BJ (cell line): ENCODE data around the gene TICRR. TPM values are rescaled to one million over a fixed set of nuclear protein-coding genes. Genes with fewer than 3 reads are reported as not detected.
A peak's percentile ranks its signal among the peaks of the same experiment; 100 is the strongest.

ENCODE experiments used
- CTCF ChIA-PET: fragments of 350-600 bp; formaldehyde crosslinking; extraction: SDS; loops from one replicate; lab custom pipeline; 2021; ENCODE audit warnings: antibody characterized with exemption, inconsistent platforms; lab: Yijun Ruan, JAX
- POLR2A ChIA-PET: fragments of 300-600 bp; sonication (Branson Sonifier 250); formaldehyde crosslinking; extraction: SDS; loops from one replicate; lab custom pipeline; 2021; ENCODE audit warnings: antibody characterized with exemption; lab: Charles Lee
- DNase-seq: peaks from one replicate; pipeline ENCODE4 v3.0.0-alpha.2; 2011; ENCODE audit warnings: low read depth
- H3K27me3 ChIP-seq: 2 replicates; pipeline ENCODE4 v1.6.0; 2011; ENCODE audit warnings: low read length; ENCODE audit not compliant: control insufficient read depth, insufficient read depth
- H3K36me3 ChIP-seq: 2 replicates; pipeline ENCODE4 v1.5.1; 2011; ENCODE audit warnings: low read length; ENCODE audit not compliant: control insufficient read depth, insufficient read depth
- H3K4me3 ChIP-seq: 2 replicates; pipeline ENCODE4 v1.5.1; 2011; ENCODE audit warnings: low read depth, mild to moderate bottlenecking, control low read depth, low read length
- polyA plus RNA-seq: library from polyadenylated mRNA; depleted of rRNA; stranded (reverse); fragments of >200 nt; gene quantifications from 2 replicates; pipeline ENCODE4 v1.2.3, GENCODE V29; 2011; rRNA removed
- TF ChIP-seq, protein P1 (sequence below): IDR thresholded peaks from 2 replicates; pipeline ENCODE4 v1.5.1; 2011; ENCODE audit warnings: low read depth, mild to moderate bottlenecking, control low read depth, inconsistent platforms, low read length, moderate library complexity; ENCODE audit not compliant: insufficient read depth

TICRR gene
- polyA plus RNA-seq, 1 experiment, result 2.4 TPM

- H3K27me3 ChIP-seq, result no peaks in the 10 kb centered on the region
- CTCF ChIA-PET, result interaction anchor here (1.1 to 1.9 kb wide), 5 partner anchors 11 to 62 kb away, joined by 3 to 5 read pairs (median 4); no protein-coding TSS in a partner anchor
- POLR2A ChIA-PET, result no interaction called here
- no peak overlapping the region for H3K4me3 ChIP-seq
- no peak for DNase-seq
- no peaks in the 10 kb centered on the region for H3K36me3 ChIP-seq
- TF ChIP-seq, protein P1, sequence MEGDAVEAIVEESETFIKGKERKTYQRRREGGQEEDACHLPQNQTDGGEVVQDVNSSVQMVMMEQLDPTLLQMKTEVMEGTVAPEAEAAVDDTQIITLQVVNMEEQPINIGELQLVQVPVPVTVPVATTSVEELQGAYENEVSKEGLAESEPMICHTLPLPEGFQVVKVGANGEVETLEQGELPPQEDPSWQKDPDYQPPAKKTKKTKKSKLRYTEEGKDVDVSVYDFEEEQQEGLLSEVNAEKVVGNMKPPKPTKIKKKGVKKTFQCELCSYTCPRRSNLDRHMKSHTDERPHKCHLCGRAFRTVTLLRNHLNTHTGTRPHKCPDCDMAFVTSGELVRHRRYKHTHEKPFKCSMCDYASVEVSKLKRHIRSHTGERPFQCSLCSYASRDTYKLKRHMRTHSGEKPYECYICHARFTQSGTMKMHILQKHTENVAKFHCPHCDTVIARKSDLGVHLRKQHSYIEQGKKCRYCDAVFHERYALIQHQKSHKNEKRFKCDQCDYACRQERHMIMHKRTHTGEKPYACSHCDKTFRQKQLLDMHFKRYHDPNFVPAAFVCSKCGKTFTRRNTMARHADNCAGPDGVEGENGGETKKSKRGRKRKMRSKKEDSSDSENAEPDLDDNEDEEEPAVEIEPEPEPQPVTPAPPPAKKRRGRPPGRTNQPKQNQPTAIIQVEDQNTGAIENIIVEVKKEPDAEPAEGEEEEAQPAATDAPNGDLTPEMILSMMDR, result peak; percentile 29
Measured at GRCh38 chr15:89673165-89673512, 97.9 kb downstream of the TICRR start.

GRCh38 chr15:89674526-89674925, 99.3 kb downstream of the TICRR start:
- ChIA-PET CTCF (interaction anchor here (0.6 to 1.6 kb wide), 6 partner anchors 9 to 27 kb away, joined by 3 to 5 read pairs (median 4); no protein-coding TSS in a partner anchor), POLR2A (no interaction called here)
- Histone ChIP-seq H3K4me3 (no peak overlapping the region), H3K27me3 (no peaks in the 10 kb centered on the region), H3K36me3 (no peaks in the 10 kb centered on the region)
- no peak for DNase-seq
- TF ChIP-seq, protein P1, result no peak

- TF ChIP-seq, protein P1, result no peak
- POLR2A ChIA-PET, result no interaction called here
- CTCF ChIA-PET, result interaction anchor here (0.8 kb wide), 1 partner anchor 8 kb away, joined by 3 read pairs; no protein-coding TSS in a partner anchor
- DNase-seq, result no peak
- H3K36me3 ChIP-seq, result no peaks in the 10 kb centered on the region
- H3K4me3 ChIP-seq, result no peak overlapping the region
- H3K27me3 ChIP-seq, result no peaks in the 10 kb centered on the region
Measured at GRCh38 chr15:89675606-89676005, 100.3 kb downstream of the TICRR start.

- no peaks in the 10 kb centered on the region for H3K27me3 ChIP-seq
- H3K36me3 ChIP-seq, result no peaks in the 10 kb centered on the region
- ChIA-PET CTCF (no interaction called here), POLR2A (no interaction called here)
- TF ChIP-seq, protein P1, result no peak
- H3K4me3 ChIP-seq, result no peak overlapping the region
- DNase-seq, result no peak
Measured at GRCh38 chr15:89677381-89677780, 102.1 kb downstream of the TICRR start.

Other genes with a start within 250 kb of the TICRR start
- gene POLG, start 240.6 kb upstream of the TICRR start, polyA plus RNA-seq, result 13.9 and 17.6 TPM in 2 replicates
- gene RHCG, start 78.9 kb upstream of the TICRR start, polyA plus RNA-seq, result not detected in 2 replicates
- gene KIF7, start 80.0 kb downstream of the TICRR start, polyA plus RNA-seq, result 5.4 and 7.5 TPM in 2 replicates
- gene PLIN1, start 103.9 kb downstream of the TICRR start, polyA plus RNA-seq, result 0.06 and 0.07 TPM in 2 replicates
- 8.5 and 8.9 TPM in 2 replicates for gene PEX11A, start 115.3 kb downstream of the TICRR start, polyA plus RNA-seq
- gene WDR93, start 115.3 kb downstream of the TICRR start, polyA plus RNA-seq, result 0.15 and 0.17 TPM in 2 replicates
- gene MESP1, start 175.8 kb downstream of the TICRR start, polyA plus RNA-seq, result 0.20 and 0.49 TPM in 2 replicates
- gene MESP2, start 200.9 kb downstream of the TICRR start, polyA plus RNA-seq, result 0.28 and 0.39 TPM in 2 replicates
- gene ANPEP, start 239.4 kb downstream of the TICRR start, polyA plus RNA-seq, result 122 and 187 TPM in 2 replicates